GM21576 (cell line): ENCODE results near the gene PIK3R3.

Source experiments
- ATAC-seq: cut with Tn5 transposase; IDR thresholded peaks from one replicate; pipeline ENCODE4 v1.9.1; 2021; ENCODE audit warnings: mild to moderate bottlenecking, moderate library complexity; ENCODE audit not compliant: unreplicated experiment

The PIK3R3 gene

DNA sequence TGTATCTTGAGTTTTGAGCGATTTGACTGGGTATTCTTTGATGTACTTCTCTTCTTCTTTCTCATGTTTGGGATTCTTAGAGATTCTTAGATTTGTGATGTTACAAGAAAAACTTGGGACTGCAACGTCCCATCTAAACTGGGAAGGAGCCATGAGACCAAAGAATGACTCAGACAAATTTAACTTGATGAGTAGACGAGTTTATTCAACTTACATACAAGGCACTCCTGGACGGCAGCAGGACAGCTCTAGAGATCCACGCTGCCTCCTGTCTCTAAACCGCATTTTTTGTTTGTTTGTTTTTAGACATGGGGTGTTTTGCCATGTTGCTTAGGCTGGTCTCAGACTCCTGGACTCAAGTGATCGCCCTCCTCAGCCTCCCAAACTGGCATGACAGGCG, 137.1 kb downstream of the PIK3R3 start:
- ATAC-seq = no peak

DNA sequence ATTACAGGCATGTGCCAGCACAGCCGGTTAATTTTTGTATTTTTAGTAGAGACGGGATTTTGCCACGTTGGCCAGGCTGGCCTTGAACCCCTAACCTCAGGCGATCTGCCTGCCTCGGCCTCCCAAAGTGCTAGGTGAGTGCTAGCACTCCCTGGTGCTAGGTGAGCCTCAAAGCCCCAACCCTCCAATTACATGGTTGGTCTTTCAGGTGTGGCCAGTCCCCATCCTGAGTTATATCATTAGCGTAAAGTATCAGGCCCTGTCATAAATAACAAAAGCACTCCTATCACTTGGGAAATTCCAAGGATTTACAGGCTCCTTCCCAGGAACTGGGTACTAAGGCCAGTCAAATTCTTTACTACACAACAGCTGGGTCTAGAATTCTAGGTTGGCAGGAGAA, 138.0 kb downstream of the PIK3R3 start:
- ATAC-seq = no peak
